GM03348 (cell line): Measurements from ENCODE around the gene THYN1.

Source experiments
- DNase-seq: peaks from one replicate; pipeline ENCODE4 v3.0.0; 2012; ENCODE audit warnings: low spot score

The THYN1 gene

GRCh38 chr11:134248910-134249480 is 4.2 kb downstream of the THYN1 start:
- no peak for DNase-seq

- DNase-seq: no peak
These were observed 6.5 kb downstream of the THYN1 start for GRCh38 chr11:134246678-134247077.

DNA sequence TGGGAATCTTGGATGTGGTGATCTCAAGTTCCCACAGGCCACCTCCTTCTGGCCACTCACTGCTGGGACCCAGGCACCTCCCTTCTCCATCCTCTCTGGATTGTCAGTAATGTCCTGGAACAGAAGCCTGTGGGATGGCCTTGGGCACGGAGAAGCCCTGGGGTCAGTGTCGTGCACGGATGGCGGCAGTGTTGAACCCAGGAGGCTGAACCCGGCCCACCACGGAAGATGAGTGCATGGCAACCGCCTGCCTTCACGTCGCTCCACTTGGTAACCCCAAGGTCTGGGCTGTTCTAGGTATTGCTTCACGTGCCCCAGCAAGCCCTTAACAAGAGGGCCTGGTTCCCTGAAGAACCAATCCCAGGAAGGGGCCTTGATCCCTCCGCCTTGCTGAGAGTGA is 7.1 kb downstream of the THYN1 start:
- DNase-seq: no peak

- no peak for DNase-seq
These were observed 7.7 kb downstream of the THYN1 start for GRCh38 chr11:134245434-134245833.

DNA sequence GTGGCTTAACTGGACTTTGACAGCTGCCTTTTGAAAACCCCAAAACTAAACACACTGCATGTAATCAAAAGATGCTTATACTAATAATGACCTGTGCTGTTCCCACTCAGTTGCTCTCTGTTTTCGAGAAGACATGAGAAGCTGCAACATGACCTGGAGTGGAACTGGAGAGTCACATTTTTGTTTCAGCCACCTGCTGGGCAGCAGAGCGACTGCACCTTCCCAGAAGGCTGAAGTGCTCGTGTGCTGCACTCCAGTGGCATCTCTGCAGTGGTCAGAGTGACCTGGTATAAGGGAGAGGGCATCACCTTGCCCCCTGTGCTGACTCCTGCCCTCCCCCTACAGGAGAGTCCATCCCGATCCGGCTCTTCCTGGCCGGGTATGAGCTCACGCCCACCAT is 8.6 kb downstream of the THYN1 start:
- peak; percentile 39 for DNase-seq

- no peak for DNase-seq
These were observed 9.2 kb downstream of the THYN1 start for GRCh38 chr11:134243913-134244312.

GRCh38 chr11:134242376-134242775 is 10.8 kb downstream of the THYN1 start:
- no peak for DNase-seq

GRCh38 chr11:134240592-134240991 is 12.6 kb downstream of the THYN1 start:
- no peak for DNase-seq

DNA sequence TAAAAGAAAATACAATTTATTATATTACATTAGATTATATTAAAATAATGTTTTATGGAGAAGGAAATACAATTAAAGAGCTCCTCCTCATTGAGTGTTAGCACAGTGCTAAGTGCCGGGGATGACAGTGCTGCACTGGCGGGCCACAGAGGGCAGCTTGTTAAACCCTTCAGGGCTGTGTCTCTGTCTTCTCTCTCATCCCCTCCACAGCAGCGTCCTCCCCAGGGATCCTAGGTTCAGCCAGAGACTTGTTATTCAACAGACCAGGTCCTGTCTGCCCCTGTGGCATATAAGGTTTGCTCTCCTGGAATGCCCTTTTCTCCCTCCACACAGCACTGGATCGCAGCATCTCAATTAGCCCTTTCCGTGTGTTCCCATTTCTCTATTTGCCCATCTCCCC is 14.2 kb downstream of the THYN1 start:
- no peak for DNase-seq

DNA sequence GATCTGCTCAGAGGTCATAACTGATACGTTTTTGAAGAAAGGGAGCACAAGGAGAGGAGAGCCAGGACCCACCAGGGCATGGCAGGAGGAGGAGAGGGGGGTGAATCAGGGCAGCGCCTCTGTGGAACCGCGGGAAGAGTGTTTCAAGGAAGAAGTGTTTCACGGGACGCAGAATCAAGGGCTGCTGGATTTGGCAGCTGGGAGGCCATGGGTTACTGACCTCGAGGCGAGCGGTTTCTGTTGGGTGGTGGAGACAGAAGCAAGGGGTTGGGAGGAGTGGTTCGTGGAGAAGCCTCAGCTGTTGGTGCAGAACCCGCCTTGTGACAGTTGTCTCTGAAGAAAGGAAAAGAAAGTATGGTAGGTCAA is 15.6 kb downstream of the THYN1 start:
- DNase-seq: no peak

DNA sequence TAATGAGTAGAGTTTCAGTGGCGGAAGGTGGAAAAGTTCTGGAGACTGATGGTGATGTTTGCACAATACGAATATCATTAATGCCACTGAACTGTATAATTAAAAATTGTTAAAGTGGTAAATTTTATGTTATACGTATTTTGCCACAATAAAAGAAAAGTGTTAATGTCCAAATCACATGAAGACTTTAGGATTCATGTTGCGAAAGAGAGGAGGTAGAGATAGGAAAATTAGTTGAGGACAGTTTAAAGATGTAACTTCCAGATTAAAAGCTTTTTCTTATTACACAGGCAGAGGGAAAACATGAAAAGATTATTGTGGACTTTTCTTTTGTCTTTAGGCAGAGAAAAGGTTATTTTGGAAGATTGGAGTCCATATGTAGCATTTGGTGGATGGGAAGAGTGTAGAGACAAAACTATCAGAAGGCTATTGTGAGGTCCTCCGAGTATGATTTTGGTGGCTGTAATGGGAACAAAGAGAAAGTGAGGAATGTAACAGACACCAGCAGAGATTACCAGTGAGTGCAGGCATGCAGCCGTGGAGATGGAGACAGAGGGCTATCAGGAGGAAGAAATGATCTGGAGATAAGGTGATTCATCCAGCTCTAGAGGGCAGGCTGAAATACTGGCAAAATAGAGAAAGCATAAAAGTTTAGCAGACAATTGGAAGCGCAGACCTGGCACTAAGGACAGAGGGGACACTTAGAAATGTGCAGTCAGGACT is 16.2 kb downstream of the THYN1 start:
- no peak for DNase-seq

DNA sequence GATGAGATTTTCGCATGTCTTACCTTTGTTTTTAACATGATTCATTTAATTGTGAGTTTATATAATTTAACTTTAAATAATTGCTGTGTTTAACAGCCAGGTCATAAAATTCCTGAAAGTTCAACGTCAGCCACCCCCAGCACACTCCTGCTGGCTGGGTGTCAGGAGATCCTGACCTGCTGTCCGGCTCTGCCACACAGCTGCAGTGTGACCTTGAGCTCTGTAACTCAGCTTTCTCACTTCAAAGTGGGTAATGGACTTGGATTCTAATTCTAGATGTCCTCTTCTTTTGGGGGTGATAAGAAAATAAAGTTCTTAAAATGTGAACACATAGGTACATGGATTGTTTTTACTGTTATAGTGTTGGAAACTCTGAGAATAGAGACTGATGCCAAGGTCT is 17.8 kb downstream of the THYN1 start:
- no peak for DNase-seq

GRCh38 chr11:134233729-134234179 is 19.4 kb downstream of the THYN1 start:
- DNase-seq: no peak

- DNase-seq: no peak
These were observed 21.0 kb downstream of the THYN1 start for GRCh38 chr11:134231958-134232659.

GRCh38 chr11:134230339-134230738 is 22.8 kb downstream of the THYN1 start:
- DNase-seq: no peak

DNA sequence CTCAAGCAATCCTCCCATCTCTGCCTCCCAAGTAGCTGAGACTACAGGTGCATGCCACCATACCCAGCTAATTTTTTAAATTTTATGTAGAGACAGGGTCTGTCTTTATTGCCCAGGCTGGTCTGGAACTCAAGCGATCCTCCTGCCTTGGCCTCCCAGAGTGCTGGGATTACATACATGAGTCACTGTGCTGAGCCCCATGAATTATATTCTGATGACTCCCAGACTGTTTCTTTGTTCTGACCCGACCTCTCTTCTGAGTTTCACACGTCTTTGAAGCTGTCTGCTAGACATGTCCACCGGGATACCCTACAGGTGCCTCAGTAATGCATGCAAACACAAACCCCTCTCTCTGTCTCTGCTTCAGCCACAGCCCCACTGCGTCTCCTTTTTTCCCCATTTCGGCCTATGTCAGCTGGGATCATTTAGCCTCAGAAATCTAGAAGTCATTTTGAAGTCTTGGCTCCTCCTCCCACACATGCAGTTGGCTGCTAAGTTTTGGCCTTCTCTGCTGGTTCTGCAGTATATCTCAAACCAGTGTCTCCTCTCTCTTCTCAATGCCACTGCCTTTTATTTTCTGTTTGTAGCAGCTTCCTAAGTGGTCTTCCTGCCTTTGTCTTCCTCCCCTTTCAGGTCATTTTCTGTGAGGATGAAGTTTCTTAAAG is 23.9 kb downstream of the THYN1 start:
- peak; percentile 41 for DNase-seq

DNA sequence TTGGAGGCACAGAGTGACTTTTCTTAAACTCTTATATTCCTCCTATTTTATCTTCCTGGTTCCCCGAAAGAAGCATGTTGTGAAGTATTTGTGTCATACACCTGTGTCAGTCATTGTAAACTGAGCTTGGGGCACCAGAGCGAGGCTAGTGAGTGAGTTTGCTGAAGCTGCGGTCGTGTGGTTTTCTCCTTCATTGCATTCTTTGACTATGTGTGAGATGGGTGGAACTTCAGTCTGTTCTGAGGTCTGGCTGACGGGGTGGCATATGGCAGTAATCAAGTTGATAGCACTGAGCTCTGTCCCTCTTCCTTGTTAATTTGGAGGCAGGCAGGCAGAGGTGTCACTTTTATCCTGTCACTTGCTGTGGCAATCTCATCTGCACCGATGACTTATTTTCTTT is 24.5 kb downstream of the THYN1 start:
- peak; percentile 77 for DNase-seq

DNA sequence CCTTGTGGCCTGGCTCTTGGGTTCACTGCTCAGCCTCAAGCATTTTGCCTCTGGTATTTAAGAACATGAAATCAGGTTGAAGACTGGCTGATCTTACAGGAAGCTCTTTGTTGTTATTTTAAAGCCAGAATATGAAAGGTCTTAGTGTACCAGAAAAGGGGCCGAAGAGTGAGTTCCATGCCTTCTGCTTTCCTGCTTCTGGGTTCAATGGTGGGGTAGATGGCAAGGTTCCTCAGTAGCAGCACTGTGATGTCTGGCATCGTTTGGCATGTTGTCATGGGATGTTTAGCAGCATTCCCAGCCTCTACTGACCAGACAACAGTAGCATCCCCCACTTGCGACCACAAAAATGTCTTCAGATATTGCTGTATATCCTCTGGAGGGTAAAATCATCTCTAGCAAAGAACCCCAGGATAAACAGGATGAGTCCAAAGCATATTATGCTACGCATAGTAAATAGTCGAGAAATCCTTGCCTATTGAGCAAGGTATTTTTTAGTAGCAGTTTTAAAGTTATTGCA is 26.3 kb downstream of the THYN1 start:
- peak; percentile 12 for DNase-seq

DNA sequence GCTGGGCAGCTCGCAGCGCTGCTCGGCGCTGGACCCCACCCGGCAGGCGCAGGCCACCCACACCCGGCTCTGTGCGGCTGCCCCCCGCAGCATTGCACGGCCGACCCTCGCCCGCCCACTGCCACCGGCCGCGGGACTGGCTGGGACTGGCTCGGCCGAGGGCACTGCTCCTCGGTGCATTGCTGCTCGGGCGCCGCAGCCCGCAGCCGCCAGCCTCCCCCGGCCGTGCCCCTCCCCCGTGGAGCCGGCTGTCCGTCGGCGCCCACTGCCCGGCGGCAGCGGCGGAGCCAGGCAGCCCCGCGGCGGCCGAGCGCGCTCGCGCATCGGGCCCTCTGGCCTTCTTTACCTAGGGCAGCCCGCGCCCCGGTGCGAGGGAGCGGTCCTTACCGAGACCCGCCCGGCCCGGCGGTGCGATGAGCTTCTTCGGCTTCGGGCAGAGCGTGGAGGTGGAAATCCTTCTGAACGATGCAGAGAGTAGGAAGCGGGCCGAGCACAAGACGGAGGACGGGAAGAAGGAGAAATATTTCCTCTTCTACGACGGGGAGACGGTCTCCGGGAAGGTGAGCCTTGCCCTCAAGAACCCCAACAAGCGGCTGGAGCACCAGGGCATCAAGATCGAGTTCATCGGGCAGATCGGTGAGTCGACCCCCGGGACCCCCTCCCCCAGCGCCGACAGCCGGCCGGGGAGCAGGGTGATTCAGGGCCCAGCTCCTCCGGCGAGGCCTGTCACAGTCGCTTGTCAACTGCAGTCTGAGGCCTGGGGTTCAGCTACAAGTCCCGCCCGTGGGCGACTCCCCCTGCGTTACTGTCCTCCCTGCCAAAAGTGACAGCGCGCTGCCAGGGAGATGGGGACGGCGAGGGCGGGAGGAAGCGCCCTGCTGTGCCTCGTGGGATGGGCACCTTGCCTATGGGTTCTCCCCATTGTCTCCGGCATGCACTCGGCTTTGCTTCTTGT is 28.2 kb downstream of the THYN1 start:
- peak; percentile 62 for DNase-seq

DNA sequence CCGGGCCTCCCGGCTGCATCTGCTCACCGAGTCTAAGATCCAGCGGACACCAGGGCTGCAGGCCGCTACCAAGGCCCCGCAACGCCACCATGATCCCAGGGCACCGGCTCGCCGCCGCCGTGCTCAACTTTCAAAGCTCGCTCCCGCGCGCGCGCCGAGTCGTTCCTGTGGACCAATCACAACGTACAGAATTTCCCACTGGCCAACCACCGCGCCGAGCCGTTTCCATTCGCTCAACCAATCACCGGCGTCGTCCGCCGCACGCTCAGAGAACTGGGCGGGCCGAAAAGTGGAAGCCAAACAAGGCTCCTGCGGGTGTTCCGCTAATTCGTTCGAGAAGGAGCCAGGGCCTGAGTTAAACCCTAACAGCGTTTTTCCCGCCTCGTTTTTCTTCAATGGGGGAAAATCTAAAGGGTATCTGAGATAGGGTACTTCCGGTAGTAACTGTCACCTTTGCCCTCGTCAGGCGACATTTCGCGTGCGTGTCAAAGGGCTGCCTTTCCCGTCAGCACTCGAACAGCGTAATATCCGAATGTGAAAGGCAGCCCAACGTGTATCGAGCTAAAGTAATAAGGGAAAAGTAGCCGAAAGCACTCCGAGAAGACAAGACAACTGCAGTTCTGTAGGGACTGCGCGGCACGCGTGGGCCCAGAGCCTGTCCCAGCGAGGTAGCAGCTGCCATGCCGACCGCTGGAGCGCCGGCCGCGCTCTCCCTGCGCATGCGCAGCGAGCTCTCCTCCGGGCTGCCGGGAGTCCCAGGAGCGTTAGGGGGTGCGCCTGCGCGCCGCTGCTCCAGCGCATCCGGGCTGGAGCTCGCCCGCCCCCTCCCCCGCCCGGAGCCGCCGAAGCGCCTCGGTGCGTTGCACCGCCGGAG is 29.1 kb downstream of the THYN1 start, which contains the start of the genes NCAPD3 and VPS26B:
Gene NCAPD3 (minus strand): TSS at position 132 of the 874 bp plus-strand sequence. CDS start 41 bp downstream, at position 91.
Gene VPS26B (plus strand): TSS at position 836 of the 874 bp plus-strand sequence. CDS start 452 bp downstream, outside the sequence.
- peak; percentile 100 for DNase-seq
